ENCODE measurements around the gene DROSHA. TPM values are rescaled to one million over a fixed set of nuclear protein-coding genes. Genes with fewer than 3 reads are reported as not detected.

DROSHA gene
- total and polyA plus RNA-seq, 2 experiments from 2014 or later, result 25.3 to 40.8 TPM

DNA sequence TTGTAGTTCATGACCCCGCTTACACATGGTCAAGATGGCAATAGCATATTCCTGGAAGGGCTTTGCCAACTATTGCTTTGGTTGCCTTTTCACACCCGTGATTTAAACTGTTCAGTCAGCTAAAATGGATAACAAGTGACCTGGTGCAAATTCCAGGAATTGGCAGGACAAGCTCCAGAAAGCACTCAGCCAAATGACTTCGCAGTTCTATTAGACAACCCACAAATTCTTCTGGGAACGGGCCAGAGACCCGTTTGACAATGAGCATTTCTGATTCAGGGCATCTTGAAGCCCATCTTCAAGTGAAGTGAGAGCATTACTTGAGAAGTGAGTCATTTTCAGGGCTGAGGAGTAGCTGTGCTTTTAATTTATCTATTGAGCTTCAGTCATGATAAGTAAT, 165.0 kb downstream of the DROSHA start:
- H4K20me1 ChIP-seq (ENCODE audit: insufficient read depth, poor library complexity, severe bottlenecking), result no peaks in the 10 kb centered on the region
- H3K4me2 ChIP-seq, result no peak overlapping the region
- H3K79me2 ChIP-seq, result no peaks in the 10 kb centered on the region
- no peaks in the 10 kb centered on the region for H3K9me3 ChIP-seq (ENCODE audit: low read depth)
- 74% methylated on average over 5 of the region's 5 CpGs for WGBS (ENCODE audit: low lambda C conversion rate, missing lambda C conversion rate)
- no peaks in the 10 kb centered on the region for H3K4me1 ChIP-seq (ENCODE audit: insufficient read depth)
- no peaks in the 10 kb centered on the region for H3K36me3 ChIP-seq (replicated peaks; ENCODE audit: insufficient read depth, low read depth)
- H3K4me3 ChIP-seq, result no peak overlapping the region
- no peak overlapping the region for H3K27ac ChIP-seq
- H3K27me3 ChIP-seq, result no peaks in the 10 kb centered on the region
- no peak for DNase-seq (ENCODE audit: low spot score)
- H3K9me2 ChIP-seq (replicated peaks; ENCODE audit: insufficient read depth), result no peaks in the 10 kb centered on the region
- H2AFZ ChIP-seq, result no peak overlapping the region
- no peak for TF ChIP-seq CTCF (IDR thresholded peaks at IDR 0.05; ENCODE audit: poor library complexity)
- TF ChIP-seq EZH2 (IDR thresholded peaks at IDR 0.05; ENCODE audit: borderline replicate concordance), result no peak
- no peak for TF ChIP-seq EZH2phosphoT487 (IDR thresholded peaks at IDR 0.05; ENCODE audit: low read depth, severe bottlenecking, unreplicated experiment)

DNA sequence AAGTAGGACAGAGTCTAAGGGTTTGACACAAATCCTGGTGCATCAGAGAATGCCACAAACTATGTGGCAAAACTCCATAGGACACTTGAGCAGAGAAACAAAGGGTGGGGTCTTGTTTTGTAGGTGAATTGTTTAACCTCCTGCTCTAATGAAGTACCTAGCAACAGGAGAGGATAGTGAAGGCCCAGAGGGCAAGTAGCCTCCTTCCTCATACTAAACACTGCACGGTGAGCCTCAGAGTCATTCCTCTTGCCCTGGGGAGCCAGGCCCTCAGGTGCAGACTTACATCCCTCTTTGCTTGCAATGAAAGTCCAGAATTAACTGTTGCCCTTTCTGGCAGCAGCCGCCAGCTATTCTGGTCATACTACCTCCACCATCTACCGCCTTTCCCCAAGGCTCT, 166.1 kb downstream of the DROSHA start:
- H3K27ac ChIP-seq, result no peak overlapping the region
- H3K4me1 ChIP-seq (ENCODE audit: insufficient read depth), result no peaks in the 10 kb centered on the region
- WGBS (ENCODE audit: low lambda C conversion rate, missing lambda C conversion rate), result 92% methylated on average over 3 of the region's 3 CpGs
- DNase-seq (ENCODE audit: low spot score), result no peak
- no peaks in the 10 kb centered on the region for H3K9me2 ChIP-seq (replicated peaks; ENCODE audit: insufficient read depth)
- no peak overlapping the region for H3K4me3 ChIP-seq
- H4K20me1 ChIP-seq (ENCODE audit: insufficient read depth, poor library complexity, severe bottlenecking), result no peaks in the 10 kb centered on the region
- H3K4me2 ChIP-seq, result no peak overlapping the region
- no peak for TF ChIP-seq CTCF (IDR thresholded peaks at IDR 0.05; ENCODE audit: poor library complexity)
- no peak for TF ChIP-seq EZH2phosphoT487 (IDR thresholded peaks at IDR 0.05; ENCODE audit: low read depth, severe bottlenecking, unreplicated experiment)
- TF ChIP-seq EZH2 (IDR thresholded peaks at IDR 0.05; ENCODE audit: borderline replicate concordance), result no peak
- H2AFZ ChIP-seq, result no peak overlapping the region
- no peaks in the 10 kb centered on the region for H3K79me2 ChIP-seq
- H3K9me3 ChIP-seq (ENCODE audit: low read depth), result no peaks in the 10 kb centered on the region
- no peaks in the 10 kb centered on the region for H3K36me3 ChIP-seq (replicated peaks; ENCODE audit: insufficient read depth, low read depth)
- no peaks in the 10 kb centered on the region for H3K27me3 ChIP-seq

DNA sequence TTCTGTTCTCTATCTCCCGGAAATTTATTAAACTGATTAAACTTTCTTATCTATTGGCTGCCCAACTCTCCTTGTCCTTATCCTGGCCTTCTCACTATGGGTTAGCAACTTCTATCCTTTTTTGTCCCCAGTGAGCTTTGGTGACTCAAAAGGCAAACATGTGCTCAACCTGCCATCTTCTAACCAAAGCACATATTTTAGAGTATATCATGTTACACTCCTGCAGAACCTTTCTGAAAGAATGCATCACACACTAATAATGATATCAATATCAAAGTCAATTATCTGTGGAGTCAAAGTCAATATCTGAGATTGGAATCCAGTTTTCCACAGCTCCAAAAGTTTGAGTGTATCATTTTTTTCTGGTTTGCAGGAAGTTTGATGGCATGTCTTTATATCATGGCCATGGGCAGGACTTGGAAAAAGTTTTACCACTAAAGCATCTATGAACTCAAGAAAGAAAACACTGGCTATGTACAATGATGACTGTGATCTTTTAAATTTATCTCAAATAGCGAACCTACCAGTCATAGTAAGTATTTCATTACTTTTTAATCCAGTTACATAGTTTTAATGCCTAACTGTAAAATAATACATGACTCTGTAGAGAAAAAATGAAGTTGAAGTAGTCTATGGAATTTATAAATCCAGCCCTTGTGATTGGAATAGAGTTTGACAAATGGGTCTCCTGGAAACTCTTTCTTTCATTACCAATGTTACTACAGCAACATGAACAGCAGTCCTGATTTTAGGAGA, 166.8 kb downstream of the DROSHA start:
- no peak overlapping the region for H3K4me2 ChIP-seq

GRCh38 chr5:31362931-31363568, 168.8 kb downstream of the DROSHA start:
- H3K36me3 ChIP-seq (replicated peaks; ENCODE audit: insufficient read depth, low read depth), result no peaks in the 10 kb centered on the region
- H3K4me2 ChIP-seq, result no peak overlapping the region
- TF ChIP-seq EZH2phosphoT487 (IDR thresholded peaks at IDR 0.05; ENCODE audit: low read depth, severe bottlenecking, unreplicated experiment) (no peak), CTCF (IDR thresholded peaks at IDR 0.05; ENCODE audit: poor library complexity) (no peak), EZH2 (IDR thresholded peaks at IDR 0.05; ENCODE audit: borderline replicate concordance) (no peak)

More for the DNA sequence above, 166.8 kb downstream of the DROSHA start:
- TF ChIP-seq EZH2phosphoT487 (IDR thresholded peaks at IDR 0.05; ENCODE audit: low read depth, severe bottlenecking, unreplicated experiment), result no peak
- Histone ChIP-seq H3K4me3 (no peak overlapping the region), H3K36me3 (replicated peaks; ENCODE audit: insufficient read depth, low read depth) (no peaks in the 10 kb centered on the region), H3K9me2 (replicated peaks; ENCODE audit: insufficient read depth) (no peaks in the 10 kb centered on the region), H2AFZ (no peak overlapping the region), H3K27ac (no peak overlapping the region), H3K9me3 (ENCODE audit: low read depth) (no peaks in the 10 kb centered on the region), H3K27me3 (no peaks in the 10 kb centered on the region), H3K79me2 (no peaks in the 10 kb centered on the region), H3K4me1 (ENCODE audit: insufficient read depth) (no peaks in the 10 kb centered on the region), H4K20me1 (ENCODE audit: insufficient read depth, poor library complexity, severe bottlenecking) (no peaks in the 10 kb centered on the region)
- DNase-seq (ENCODE audit: low spot score), result no peak
- WGBS (ENCODE audit: low lambda C conversion rate, missing lambda C conversion rate), result 75% methylated on average over 2 of the region's 2 CpGs

More at GRCh38 chr5:31362931-31363568, 168.8 kb downstream of the DROSHA start:
- WGBS (ENCODE audit: low lambda C conversion rate, missing lambda C conversion rate), result 92% methylated on average over 3 of the region's 3 CpGs
- Histone ChIP-seq H2AFZ (no peak overlapping the region), H3K4me1 (ENCODE audit: insufficient read depth) (no peaks in the 10 kb centered on the region), H4K20me1 (ENCODE audit: insufficient read depth, poor library complexity, severe bottlenecking) (no peaks in the 10 kb centered on the region), H3K27ac (no peak overlapping the region), H3K9me2 (replicated peaks; ENCODE audit: insufficient read depth) (no peaks in the 10 kb centered on the region), H3K9me3 (ENCODE audit: low read depth) (no peaks in the 10 kb centered on the region), H3K4me3 (no peak overlapping the region), H3K27me3 (no peaks in the 10 kb centered on the region), H3K79me2 (no peaks in the 10 kb centered on the region)
- DNase-seq (ENCODE audit: low spot score), result no peak

All from hepatocyte (in vitro differentiated cells).